Limb (tissue), 2 donors: ENCODE results near the gene VSTM2B.

Experiments used
- DNase-seq, 2 donors: peaks; one replicate each; pipeline ENCODE4 v3.0.0-alpha.2; 2016; ENCODE audit errors: extremely low spot score in 2 of 2

VSTM2B gene

GRCh38 chr19:29563486-29564101, 37.8 kb downstream of the VSTM2B start:
- no peak for DNase-seq

- no peak for DNase-seq
Observed at GRCh38 chr19:29564574-29565005, 38.8 kb downstream of the VSTM2B start.

GRCh38 chr19:29565171-29565570, 39.4 kb downstream of the VSTM2B start:
- no peak for DNase-seq

GRCh38 chr19:29566496-29567054, 40.8 kb downstream of the VSTM2B start:
- no peak for DNase-seq

- no peak for DNase-seq
Observed at GRCh38 chr19:29567366-29567915, 41.6 kb downstream of the VSTM2B start.

GRCh38 chr19:29568036-29569025, 42.5 kb downstream of the VSTM2B start:
- DNase-seq = no peak

- no peak for DNase-seq
Observed at GRCh38 chr19:29569038-29569911, 43.5 kb downstream of the VSTM2B start.

- no peak for DNase-seq
Observed at GRCh38 chr19:29571181-29571580, 45.4 kb downstream of the VSTM2B start.

- DNase-seq = no peak
Observed at GRCh38 chr19:29573486-29573885, 47.7 kb downstream of the VSTM2B start.

- DNase-seq = no peak
Observed at GRCh38 chr19:29574510-29574909, 48.7 kb downstream of the VSTM2B start.

- no peak for DNase-seq
Observed at GRCh38 chr19:29576046-29576606, 50.3 kb downstream of the VSTM2B start.

GRCh38 chr19:29576761-29577648, 51.2 kb downstream of the VSTM2B start:
- DNase-seq = no peak

GRCh38 chr19:29577649-29577963, 51.8 kb downstream of the VSTM2B start:
- no peak for DNase-seq

- no peak for DNase-seq
Observed at GRCh38 chr19:29578349-29578748, 52.6 kb downstream of the VSTM2B start.

GRCh38 chr19:29579308-29579910, 53.6 kb downstream of the VSTM2B start:
- no peak for DNase-seq

GRCh38 chr19:29581398-29581797, 55.6 kb downstream of the VSTM2B start:
- DNase-seq = no peak

GRCh38 chr19:29583196-29583999, 57.6 kb downstream of the VSTM2B start:
- DNase-seq = no peak

GRCh38 chr19:29586401-29586800, 60.6 kb downstream of the VSTM2B start:
- DNase-seq = no peak

GRCh38 chr19:29587059-29587458, 61.3 kb downstream of the VSTM2B start:
- DNase-seq = no peak
